Activated CD4-positive, alpha-beta T cell treated with anti-CD3 and anti-CD28 coated beads, Interleukin-2, amount 50 U/mL, for 24 hours (primary cell): ENCODE data around the gene ANKRD31.
A peak's percentile ranks its signal among the peaks of the same experiment; 100 is the strongest.
"Not testable (repeated sequence)": the region's sequence is repeated elsewhere in the genome, so short reads cannot be mapped to it uniquely, and the experiment has no call there.

Experiments used
- DNase-seq, 2 donors: peaks; one replicate each; pipeline ENCODE4 v3.0.0-alpha.2; 2020; ENCODE audit warnings: low read depth in 1 of 2, low spot score in 1 of 2

ANKRD31 gene

DNA sequence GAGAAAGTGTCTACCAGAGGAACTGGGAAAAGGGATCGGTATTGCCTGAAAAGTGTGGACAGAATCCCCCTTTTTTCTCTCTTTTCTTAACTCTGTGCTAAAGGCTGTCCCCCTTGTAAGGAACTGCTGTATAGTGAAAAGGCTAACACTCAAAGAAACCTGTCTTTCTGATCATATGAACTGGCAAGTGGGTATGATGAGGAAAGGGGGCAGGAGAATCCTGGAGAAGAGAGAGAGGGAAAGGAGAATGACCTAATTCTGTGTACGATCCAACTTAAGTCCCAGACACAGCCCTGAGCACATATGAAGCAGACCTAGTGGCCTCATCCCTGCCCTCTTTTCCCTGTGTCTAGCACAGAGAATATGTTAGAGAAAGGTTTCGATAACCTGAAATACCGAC is 967 bp downstream of the ANKRD31 start:
- DNase-seq = no peak

DNA sequence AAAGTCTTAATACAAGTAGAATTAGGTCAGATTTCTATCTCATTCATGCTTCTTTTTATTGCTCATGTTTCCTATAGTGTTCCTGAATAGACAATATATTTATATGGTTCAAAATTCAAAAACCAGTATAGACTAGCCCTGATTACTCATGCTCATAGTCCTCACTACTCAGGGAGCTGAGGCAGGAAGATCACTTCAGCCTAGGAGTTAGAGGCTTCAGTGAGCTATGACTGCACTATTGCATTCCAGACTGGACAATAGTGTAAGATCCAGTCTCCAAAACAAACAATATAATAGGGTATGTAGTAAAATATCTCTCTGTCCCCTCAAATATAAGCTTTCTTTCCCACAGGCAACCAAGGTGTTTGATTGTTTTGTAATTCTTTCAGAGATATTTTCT is 2.4 kb downstream of the ANKRD31 start:
- DNase-seq = no peak

DNA sequence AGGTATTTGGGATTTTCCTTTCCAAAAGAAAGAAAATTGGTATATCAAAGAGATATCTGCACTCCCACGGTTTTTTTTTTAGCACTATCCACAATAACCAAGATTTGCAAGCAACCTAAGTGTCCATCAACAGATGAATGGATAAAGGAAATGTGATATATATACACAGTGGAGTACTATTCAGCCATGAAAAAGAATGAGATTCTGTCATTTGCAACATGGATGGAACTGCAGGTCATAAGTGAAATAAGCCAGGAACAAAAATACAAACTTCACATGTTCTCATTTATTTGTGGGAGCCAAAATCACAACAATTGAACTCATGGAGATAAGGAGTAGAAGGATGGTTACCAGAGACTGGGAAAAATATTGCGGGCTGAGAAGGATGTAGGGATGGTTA is 9.8 kb downstream of the ANKRD31 start:
- DNase-seq = no peak

DNA sequence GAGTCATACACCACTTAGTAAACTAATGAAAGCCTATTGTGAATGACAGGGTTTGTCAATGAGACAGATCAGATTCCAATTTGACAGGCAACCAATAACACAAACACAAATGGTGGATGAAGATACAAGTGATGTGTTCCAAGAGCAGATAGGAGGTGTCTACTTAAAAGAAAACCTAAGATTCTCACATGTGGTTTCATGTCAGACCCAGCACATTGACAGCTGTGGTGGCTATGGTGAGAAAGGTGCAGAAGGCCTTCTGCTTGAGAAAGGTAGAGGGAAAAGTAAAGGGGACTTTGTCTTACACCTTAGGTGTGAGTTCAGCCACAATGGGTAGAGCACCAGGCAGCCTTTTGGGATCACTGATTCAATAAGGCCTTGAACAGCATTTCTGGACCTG is 11.2 kb downstream of the ANKRD31 start:
- DNase-seq = no peak

DNA sequence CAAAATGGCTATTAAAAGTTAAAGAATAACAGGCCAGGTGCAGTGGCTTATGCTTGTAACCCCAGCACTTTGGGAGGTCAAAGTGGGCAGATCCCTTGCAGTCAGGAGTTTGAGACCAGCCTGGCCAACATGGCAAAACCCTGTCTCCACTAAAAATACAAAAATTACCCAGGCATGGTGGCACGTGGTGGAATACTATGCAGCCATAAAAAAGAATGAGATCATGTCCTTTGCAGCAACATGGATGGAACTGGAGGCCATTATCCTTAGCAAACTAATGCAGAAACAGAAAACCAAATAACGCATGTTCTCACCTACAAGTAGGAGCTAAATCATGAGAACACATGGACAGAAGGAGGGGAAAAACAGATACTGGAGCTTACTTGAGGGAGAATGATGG is 15.9 kb downstream of the ANKRD31 start:
- DNase-seq = not testable (repeated sequence)

DNA sequence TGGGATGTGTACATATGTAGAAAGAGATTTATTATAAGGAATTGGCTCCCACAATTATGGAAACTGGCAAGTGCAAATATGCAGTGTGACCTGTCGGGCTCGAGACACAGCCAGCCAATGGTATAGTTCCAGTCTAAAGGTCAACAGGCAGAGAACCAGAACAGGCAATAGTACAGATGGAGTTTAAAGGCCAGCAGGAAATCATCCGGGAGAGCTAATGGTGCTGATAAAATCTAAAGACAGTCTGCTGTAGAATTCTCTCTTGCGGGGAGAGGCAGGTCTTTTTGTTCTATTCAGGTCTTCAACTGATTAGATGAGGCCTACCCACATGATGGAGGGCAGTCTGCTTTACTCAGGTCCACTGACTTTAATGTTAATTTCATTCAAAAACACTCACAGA is 21.8 kb downstream of the ANKRD31 start:
- no peak for DNase-seq

DNA sequence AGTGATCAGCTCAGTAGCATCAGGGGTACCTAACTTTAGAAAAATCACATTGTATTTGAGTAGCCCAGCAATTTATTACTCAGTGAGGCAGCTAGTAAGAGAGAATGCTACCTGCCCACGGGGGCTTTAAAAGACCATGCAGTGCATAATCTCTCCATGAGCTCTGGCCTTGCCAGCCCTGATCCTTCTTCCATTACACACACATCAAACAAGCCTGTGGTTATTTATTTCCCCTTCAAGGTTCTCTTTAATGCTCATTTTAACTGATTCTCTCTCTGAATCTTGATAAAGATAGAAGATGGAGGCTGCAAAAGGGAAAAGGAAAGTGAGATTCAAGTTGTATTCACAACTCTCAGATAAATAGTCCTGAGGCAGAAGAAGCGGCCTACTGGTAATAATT is 22.3 kb downstream of the ANKRD31 start:
- DNase-seq = no peak

DNA sequence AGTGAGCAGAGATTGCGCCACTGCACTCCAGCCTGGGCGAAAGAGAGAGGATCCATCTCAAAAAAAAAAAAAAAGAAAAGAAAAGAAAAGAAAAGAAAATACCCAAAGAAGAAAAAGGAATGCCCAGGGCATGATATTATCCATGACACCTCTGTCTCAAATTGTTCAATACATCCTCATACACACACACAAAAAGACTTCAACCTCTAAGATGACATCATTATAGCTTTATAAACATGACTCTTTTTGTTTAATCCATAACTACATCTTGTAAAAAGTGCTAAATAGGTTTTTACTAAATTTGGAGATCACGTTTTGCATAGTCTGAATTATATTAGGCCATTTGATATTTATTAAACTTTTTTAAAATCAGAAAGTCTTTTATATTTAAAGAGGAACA is 33.1 kb downstream of the ANKRD31 start:
- DNase-seq = no peak

DNA sequence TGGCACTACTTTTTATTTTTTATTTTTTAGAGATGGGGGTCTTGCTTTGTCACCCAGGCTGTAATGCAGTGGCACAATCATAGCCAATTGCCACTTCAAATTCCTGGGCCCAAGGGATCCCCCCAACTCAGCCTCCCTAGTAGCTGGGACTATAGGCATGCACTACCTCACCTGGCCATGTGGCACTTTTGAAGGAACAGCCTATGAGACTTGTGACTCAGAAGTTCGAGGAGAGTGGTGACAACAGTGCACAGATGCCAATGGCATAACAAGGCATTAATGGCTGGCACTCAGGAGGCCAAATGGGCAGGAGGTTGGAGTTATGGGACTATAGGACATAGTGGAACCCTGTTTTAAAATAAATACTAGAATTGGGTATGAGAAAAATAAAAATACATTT is 33.7 kb downstream of the ANKRD31 start:
- DNase-seq = no peak

DNA sequence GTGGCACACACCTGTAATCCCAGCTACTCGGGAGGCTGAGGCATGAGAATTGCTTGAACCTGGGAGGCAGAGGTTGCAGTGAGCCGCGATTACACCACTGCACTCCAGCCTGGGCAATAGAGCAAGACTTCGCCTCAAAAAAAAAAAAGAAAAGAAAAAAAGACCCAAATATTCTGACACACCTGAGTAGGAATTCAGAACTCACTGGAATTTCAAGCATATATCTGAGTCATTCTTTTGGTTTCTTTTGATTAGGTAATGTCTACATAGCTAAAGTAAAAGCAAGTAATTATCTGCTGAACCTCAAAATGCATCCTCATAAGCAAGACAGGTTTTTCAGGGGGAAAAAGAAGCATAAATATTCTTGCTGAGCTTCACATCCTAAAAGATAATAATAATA is 35.9 kb downstream of the ANKRD31 start:
- DNase-seq = no peak

DNA sequence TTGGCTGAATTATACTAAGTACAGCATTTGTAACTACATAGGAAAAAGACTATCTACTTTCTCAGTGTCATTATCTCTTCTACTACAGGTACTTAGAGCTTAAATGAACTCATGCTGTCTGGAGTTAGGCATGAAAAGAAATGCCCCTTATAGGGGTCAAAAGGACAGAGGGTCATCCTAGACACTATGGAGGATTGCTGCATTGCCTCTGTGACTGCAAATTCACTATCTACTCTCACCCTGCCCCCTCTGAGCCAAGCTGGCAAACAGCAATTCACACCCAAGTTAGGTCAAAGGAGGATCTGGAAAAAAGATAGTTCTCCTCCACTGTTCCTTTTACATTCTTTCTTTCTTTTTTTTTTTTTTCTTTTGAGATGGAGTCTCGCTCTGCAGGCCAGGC is 36.7 kb downstream of the ANKRD31 start:
- no peak for DNase-seq

DNA sequence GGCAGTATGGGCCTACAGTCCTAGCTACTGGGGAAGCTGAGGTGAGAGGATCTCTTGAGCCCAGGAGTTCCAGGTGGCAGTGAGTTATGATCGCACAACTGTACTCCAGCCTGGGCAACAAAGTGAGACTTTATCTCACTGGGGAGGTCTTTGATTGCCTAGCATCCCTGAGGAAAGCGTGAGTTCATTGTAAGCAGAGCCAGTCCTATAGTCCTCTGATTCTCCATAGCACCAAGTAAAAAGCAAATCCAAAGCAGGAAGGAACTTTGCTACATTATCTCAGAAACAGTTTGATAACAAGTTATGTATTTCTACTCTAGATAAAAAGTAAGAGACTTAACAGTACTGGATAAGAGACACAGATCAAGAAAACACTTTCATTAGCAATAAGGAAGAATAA is 37.6 kb downstream of the ANKRD31 start:
- no peak for DNase-seq

DNA sequence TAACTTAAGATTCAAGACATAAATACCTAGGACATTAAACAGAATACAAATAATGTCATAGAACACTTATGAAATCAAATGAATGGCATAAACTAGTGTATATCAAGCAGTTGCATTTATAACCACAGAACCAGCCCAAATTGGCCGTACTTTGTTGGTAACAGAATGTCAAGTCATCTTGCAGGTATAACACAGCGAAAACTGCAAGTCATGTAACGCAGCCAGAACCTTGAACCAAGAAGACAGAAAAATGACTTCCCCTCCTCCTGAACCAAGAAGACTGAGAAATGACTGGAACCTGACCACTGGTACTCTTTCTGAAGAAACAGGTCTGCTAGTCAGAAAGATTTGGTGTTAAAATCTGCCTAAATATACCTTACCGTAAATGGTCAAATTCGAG is 38.9 kb downstream of the ANKRD31 start:
- no peak for DNase-seq

DNA sequence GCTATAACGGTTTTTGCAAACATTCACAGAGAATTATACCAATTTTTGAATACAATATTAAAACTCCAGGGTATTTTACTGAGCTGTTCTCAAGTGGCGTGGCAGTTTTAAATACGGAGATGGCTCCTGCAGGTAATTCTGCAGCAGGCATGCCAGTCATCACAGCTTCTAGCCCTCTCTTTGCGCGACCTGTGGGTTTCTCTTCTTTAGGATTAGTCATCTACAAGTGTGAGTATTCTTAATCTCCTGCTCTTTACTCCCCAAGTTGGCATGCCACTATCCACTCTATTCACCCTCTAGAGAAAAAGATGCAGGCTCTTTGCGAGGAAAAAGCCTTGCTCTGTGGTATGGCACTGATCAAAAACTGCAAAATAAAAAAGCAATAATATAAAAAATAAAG is 43.9 kb downstream of the ANKRD31 start:
- peak in 1 of 2 donors; percentile 3 for DNase-seq

DNA sequence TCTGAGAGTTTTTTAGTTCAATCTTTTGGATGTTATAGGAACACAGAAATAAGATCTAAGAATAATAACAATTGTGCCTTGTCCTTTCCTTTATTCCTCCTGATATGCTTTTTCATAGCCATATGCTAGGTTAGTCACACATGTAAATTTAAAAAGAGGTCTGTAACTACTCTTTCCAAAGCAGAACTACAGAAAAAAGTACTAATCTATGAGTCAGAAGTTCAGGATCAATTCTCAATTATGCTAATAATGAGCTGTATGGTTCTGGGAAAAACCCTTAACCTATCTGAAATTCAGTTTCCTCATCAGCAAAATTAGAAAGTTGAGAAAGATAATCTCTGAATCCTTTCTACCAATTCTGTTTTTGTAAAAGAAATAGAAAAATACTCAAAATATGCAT is 44.4 kb downstream of the ANKRD31 start:
- no peak for DNase-seq

DNA sequence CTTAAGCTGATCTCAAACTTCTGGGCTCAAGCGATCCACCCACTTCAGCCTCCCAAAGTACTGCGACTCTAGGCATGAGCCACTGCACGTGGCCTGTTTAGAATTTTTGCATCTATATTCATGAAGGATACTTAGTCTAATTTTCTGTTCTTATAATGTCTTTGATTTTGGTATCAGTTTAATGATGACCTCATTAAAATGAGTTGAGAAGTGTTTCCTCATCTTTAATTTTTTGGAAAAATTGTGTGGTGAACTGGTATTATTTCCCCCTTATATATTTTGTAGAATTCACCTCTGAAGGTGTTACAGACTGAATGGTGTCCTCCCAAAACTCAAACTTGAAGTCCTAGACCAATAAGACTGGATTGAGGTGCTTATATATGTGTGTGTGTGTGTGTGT is 46.5 kb downstream of the ANKRD31 start:
- DNase-seq = no peak

DNA sequence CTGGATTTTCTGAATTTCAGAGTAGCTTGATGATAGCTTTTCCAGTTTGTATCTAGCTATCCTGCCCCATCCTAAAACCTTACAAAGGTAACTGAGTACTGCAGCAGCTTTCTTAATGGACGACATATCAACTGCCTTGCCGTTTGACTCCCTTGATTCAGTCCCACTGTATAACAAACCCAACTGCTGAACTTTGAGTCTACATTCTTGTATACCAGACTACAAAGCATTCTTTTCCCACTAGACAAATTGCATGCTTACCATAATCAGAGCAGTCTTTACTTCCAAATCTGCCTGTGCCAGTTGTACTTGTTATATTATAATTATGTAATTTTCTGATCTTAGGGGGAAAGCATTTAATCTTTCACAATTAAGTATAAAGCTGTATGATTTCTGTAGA is 47.3 kb downstream of the ANKRD31 start:
- DNase-seq = no peak

DNA sequence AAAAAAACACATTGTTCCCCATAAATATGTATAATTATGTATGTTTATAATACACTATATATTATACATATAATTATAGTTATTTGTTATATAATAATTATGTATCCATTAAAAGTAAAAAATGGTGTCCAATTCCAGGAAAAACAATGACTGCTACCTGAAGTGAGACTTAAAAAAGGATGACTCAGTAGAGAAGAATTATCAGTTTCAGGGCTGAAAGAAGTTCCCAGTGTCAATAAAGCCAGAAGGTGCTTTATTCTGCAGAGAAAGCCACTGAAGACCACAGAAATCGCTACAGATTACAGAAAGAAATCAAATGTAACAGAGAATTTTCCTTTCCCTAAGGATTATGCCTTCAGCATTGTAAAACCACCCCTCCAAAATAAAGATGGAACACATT is 50.9 kb downstream of the ANKRD31 start:
- DNase-seq = no peak

DNA sequence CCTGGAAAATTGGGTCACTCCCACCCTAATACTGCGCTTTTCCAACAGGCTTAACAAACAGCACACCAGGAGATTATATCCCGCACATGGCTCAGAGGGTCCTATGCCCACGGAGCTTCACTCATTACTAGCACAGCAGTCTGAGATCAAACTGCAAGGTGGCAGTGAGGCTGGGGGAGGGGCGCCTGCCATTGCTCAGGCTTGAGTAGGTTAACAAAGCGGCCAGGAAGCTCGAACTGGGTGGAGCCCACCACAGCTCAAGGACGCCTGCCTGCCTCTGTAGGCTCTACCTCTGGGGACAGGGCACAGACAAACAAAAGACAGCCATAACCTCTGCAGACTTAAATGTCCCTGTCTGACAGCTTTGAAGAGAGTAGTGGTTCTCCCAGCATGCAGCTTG is 60.7 kb downstream of the ANKRD31 start:
- not testable (repeated sequence) for DNase-seq

DNA sequence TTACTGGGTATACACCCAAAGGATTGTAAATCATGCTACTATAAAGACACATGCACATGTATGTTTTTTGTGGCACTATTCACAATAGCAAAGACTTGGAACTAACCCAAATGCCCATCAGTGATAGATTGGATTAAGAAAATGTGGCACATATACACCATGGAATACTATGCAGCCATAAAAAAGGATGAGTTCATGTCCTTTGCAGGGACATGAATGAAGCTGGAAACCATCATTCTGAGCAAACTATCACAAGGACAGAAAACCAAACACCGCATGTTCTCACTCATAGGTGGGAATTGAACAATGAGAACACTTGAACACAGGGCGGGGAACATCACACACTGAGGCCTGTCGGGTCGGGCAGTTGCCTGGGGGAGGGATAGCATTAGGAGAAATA is 61.8 kb downstream of the ANKRD31 start:
- DNase-seq = not testable (repeated sequence)

DNA sequence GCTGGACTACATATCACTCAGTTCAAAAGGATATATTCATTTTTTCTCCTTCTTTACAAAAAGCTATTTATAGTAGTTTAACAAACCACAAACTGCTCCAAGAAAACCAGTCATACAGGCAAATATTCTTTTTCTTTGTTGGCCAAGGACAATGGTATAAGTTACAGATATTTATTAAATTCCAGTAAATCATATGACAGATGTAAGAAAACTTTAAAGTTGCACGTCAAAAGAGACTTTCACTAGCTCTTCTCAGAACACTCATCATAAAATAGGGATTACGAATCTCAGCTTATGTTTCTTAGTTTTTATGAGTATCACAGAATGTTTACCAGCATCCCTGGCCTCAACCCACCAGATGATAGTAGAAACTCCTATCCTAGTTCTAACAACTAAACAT is 67.2 kb downstream of the ANKRD31 start:
- no peak for DNase-seq

DNA sequence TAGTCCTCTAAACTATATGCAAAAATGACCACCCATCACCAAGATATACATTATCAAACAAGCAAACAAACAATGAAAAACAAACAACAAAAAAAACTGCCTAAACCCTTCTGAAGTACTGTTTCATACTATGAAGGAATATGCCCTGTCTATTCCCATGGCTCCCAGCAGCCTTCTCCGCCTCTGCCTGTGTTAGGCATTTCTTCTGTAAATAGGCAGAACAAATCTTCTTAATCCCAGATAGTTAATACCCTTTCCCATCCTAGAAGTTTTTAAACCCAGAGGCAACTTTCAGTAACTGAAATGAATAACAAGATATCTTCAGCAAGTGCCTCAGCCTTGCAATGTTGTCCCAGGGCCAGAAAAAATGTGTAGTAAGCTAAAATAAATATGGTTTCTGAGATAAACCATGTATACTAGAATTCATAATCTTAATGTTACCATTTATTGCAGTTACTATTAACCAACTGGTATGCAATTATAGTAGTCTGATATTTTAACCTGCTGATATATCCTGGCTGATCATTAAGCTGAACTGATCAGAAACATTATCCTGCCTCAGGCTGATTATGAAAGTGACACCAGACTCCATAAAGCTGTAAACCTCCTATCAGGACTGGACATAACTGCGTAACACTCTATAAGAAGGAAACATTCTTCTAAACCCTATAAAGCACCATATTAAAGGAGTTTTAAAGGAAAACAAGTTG is 68.5 kb downstream of the ANKRD31 start:
- DNase-seq = no peak

DNA sequence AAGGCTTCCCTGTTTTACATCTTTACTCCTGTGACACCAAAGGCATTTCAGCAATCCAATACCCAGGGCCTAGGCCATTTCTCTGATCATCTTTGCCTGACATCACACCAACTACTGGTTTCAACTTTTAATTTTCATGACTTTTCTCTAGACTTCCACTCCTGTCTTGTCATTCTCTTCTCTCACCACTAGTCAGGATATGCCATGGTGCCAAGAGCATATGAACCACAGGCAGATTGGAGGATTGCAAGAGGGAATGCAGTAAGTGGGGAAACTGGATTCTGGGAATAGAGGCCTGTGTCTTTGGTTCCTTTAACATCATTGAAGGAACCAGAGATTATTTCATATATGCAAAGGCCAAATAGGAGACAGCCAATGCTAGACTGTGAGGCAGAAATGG is 69.3 kb downstream of the ANKRD31 start:
- DNase-seq = no peak

DNA sequence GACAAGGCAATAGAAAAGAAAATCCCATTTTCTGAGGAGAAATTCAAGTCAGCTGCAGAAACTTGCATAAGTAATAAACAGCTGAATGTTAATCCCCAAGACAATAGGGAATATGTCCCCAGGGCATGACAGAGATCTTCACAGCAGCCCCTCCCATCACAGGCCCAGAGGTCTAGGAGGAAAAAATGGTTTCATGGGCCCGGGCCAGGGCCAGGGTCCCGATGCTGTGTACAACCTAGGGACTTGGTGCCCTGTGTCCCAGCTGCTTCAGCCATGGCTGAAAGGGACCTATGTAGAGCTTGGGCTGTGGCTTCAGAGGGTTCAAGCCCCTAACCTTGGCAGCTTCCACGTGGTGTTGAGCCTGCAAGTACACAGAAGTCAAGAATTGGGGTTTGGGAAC is 75.2 kb downstream of the ANKRD31 start:
- DNase-seq = not testable (repeated sequence)
